Superior temporal gyrus (tissue), 1 donor: ENCODE data around the gene PSG4.
"Not testable (repeated sequence)": the region's sequence is repeated elsewhere in the genome, so short reads cannot be mapped to it uniquely, and the experiment has no call there.

Experiments used
- DNase-seq: peaks from one replicate; pipeline ENCODE4 v3.0.0-alpha.2; 2016; ENCODE audit errors: extremely low spot score

The PSG4 gene

DNA sequence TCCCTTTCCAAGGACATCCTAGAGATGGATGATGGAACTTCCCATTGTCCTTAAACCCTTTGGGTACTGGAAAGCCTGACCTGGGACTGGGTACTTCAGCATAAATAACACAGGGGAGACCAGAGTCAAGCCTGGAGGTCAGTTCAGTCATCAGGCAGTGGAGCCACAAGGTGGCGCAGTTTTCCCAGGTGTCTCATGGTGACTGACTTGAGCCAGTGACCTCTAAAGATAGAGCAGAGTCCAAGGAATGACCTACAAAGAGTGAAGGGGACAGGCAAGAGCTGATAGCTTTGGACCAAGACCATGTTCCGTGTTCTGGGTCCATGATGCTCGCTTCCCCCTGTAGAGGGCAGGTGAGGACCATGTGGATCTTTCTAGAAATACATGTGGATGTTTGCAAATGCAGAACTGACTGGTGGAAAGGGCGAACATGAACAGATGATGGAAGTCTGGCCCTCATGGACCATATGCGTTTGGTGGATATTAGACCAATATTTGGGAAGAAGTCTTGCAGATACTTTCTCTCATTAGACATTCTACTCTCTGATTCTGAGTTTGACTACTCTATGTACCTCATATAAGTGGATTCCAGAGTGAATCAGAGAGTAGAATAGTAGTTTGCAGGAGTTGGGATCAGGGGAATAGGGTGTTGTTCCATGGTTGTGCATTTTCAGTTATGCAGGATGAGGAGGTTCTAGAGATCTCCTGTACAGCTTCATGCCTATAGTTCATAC lies 6.6 kb downstream of the PSG4 start:
- not testable (repeated sequence) for DNase-seq

DNA sequence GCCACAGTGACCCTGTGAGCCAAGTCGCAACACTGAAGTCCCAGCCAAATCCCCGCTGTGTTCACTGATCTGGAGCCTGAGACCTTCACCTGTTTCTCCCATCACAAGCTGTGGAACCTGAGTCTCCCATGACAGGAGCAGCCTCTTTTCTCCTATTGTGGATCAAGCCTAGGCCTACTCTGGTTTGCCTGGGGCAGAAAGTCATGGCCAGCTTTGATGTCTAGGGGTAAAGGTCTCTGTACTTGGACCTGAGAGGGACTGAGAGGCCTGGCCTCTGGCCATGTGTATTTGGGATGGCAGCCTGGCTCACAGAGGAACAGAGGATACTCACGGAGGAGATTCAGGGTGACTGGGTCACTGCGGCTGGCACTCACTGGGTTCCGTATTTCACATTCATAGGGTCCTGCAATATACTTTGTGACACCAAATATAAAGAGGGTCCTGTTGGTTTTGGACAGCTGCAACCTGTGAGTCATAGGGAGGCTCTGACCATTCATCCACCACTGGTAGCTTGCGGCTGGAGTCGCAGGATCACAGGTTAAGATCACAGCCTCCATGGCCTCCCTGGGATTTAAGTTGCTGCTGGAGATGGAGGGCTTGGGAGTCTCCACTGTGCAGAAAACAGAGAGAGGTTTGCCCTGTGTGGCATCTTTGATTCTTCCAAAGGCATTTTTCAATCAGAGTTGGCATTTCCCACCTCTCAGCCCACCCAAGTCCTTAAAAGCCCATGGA lies 7.6 kb downstream of the PSG4 start:
- not testable (repeated sequence) for DNase-seq

DNA sequence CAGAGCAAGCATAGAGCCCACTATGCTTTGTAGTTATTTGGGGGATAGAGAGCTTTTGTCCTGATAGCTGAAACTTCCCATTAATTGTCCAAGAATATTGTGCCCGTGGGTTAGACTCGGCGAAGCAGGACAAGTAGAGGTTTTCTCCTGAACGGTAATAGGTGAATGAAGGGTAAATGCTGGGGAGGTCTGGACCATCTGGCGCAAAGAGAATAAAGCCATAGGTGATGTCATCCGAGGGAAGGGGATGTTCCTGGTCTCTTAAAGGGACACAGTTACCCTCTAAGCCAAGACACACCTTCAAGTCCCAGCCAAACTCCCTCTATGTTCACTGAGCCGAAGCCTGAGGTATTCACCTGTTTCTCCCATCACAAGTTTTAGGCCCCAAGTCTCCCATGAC lies 11.0 kb downstream of the PSG4 start:
- DNase-seq: not testable (repeated sequence)

DNA sequence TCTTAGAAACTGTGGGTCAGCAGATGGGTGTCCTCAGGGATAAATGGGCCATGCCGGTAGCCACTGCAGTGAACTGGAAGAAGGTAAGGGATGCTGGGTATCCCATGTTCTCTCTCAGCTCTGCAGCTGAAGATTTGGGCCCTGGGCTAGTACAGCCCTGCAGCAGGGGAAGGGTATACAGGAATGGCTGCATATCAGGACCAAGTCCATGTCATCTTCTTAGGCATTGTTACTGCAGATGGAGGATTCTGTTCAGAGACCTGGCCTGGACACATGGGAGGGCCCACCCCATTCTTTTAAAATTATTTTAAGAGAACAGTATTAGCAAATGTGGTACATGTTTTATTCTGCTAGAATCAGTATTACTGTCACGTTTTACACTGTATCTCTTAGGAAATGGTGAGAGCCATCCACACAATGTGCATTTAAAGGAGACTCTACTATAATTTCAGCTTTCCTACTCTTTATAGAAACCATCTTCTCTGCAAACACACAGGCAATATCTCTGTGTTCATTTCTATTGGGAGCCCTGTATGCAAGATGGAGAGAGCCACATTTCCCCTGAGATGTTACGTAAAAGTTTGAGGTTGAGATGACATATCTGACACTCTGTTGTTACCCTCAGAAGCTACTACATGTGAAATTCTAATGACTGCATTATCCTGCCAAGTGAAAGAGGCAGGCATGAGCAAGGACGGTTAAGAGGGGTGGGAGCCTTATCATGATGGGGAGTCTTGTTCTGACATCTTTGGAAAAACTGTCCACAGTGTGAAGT lies 12.9 kb downstream of the PSG4 start:
- not testable (repeated sequence) for DNase-seq

DNA sequence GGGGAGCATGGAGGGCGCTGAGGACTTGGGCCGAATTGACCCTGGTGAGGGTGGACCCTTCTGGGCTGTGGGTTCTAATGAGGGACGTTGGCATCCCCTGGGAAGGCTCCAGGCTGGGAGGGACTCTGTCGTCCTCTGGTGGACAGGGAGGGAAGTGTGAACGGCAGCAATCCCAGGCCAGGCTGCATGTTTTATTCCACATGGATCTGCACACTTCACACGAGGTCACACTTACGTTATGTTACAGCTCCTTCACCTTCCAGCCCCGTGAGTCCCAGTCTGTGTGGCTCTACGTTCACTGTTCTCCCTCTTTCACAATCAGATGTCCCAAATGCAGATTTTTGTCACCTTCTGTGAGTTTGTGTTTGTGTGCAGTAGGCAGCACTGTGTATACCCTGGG lies 17.3 kb downstream of the PSG4 start:
- not testable (repeated sequence) for DNase-seq

DNA sequence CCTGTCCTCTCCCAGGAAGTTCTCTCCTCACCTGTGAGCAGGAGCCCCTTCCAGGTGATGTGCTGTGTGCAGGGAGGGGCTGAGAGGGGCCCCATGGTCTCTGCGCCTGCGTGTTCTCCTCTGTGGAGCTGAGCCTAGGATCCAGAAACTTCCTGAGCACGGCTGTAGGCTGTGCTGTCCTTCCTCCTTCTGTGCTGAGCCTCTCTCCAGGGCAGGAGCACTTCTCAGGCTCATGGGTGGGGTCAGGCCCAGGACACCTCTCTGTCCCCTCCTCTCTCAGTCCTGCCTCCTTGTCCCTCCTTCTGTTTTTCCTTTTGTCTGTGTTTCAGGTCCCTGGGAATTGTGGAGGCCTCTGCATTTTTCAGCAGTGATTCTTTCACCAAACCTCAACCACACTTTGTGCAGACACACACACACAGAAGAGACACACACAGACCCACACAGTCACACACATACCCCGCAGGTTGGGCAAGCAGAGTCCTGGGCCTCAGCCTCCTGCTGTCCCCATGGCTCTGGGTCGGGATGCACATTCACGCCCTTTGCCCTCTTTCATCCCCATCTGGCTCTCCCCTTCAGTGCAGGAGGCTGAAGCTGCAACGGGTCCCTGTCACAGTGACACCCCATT lies 19.0 kb downstream of the PSG4 start, which contains the start of gene PSG5:
PSG5 (minus strand) TSS at position 226 of the 625 bp plus-strand sequence; CDS start at position 95, 131 bp downstream.
- DNase-seq: not testable (repeated sequence)

DNA sequence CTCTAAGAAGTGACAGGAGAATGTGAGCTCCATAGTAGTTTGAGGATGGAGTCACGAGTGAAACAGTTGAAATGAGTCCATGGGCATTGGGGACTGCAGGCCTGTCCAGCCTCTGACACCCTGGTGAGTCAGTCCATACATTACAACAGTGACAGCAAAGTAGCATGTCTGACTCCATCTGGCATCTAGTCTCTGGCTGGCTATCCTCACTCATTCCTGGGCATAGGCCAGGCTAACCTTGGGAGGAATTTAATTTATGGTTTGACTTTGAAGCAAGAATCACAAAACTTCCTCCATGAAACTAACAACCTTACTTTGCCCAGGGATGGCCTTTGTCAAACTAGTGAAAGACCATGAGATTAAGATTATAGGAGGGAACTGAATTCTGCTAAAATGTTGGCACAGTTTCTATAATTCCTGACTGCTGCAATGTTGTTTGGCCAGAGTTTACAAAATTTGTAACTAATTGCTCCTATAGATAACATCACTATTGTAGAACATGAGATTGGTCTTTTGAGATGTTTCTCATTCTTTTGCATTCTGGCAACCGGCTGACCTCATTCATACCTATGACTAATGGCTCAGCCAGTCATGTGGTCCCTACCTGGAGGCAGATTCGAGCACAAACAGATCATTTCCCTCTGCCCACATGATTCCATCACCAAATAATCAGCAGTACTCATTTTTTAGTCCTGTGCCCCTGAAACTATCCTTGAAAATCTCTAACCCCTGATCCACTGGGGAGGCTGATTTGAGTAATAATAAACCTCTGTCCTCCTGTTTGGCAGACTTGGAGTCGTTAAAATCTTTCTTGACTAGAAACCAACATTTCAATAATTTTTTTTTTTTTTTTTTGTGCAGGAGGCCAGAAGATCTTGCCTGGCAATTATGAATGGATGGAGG lies 23.3 kb downstream of the PSG4 start:
- not testable (repeated sequence) for DNase-seq

DNA sequence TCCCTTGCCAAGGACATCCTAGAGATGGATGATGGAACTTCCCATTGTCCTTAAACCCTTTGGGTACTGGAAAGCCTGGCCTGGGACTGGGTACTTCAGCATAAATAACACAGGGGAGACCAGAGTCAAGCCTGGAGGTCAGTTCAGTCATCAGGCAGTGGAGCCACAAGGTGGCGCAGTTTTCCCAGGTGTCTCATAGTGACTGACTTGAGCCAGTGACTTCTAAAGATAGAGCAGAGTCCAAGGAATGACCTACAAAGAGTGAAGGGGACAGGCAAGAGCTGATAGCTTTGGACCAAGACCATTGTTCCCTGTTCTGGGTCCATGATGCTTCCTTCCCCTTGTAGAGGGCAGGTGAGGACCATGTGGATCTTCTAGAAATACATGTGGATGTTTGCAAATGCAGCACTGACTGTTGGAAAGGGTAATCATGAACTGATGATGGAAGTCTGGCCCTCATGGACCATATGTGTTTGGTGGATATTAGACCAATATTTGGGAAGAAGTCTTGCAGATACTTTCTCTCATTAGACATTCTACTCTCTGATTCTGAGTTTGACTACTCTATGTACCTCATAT lies 25.8 kb downstream of the PSG4 start:
- DNase-seq: not testable (repeated sequence)

DNA sequence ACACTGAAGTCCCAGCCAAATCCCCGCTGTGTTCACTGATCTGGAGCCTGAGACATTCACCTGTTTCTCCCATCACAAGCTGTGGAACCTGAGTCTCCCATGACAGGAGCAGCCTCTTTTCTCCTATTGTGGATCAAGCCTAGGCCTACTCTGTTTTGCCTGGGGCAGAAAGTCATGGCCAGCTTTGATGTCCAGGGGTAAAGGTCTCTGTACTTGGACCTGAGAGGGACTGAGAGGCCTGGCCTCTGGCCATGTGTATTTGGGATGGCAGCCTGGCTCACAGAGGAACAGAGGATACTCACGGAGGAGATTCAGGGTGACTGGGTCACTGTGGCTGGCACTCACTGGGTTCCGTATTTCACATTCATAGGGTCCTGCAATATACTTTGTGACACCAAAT lies 26.9 kb downstream of the PSG4 start:
- DNase-seq: not testable (repeated sequence)

DNA sequence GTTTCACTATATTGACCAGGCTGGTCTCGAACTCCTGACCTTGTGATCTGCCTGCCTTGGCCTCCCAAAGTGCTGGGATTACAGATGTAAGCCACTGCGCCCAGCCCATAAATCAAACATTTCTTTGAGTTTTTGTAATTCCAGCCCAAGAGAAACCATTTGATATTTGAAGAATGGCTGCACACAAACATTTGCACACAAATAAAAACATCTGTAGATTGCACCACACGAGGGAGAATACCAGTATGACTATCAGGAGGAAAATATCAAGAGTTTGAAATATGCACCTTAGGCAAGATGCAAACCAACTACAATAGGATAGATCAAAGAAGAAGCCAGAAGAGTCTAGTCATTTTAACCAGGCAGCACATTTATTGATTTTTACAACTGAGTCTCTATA lies 39.5 kb downstream of the PSG4 start:
- not testable (repeated sequence) for DNase-seq

DNA sequence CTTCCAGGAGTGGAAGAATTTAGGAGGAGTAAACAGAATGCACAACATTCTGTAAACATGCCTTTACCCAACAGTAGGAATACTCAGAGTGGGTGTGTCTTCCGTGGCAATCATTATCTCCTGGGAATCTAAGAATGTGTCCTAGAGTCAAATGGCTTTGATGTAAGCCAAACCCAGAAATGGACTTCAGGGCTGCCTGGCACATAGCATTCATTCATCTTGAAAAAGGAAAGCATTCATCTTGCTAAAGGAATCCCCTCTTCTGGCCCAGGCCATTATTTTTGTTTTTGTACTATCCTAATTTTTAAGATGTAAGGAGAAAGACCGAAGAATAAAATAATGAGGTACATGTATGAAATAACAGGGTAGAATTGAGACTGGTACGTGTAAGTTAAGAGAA lies 42.3 kb downstream of the PSG4 start:
- DNase-seq: not testable (repeated sequence)

DNA sequence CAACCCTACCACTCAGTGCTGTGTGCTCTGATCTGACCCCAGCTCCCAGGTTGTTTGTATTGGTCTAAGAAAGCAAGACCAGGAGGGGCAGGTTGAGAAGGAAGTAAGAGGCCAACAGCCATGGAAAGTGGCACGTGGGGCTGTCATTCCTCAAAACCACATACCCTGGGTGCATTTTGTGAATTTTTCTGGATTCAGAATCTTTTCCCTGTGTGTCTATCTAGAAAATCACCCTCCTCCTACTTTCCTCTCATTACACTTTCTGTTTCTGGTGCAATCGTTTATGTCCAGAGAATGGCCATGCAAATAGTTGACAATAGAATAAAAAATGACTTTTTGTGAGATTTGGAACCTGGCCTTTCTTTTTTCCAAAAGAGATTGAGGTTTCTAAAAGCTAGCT lies 43.2 kb downstream of the PSG4 start:
- not testable (repeated sequence) for DNase-seq

DNA sequence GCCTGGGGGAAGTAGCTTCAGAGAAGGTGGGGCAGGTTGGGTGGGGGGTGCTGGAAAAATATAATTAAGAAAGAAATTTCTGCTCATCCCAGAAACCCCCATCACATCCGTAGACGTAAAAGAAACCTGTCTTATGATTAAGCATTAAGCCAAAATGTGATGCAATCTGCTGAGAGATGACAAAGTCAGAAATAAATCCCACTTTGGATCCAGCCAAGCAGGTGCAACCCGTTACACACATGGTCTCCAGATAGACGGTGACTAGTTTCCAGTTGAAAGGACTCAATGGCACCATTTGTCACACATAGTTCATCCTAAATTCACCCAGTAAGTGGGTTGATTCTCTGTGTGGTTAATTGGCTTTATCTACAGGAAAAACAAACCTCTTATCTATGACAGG lies 53.2 kb downstream of the PSG4 start:
- DNase-seq: no peak

DNA sequence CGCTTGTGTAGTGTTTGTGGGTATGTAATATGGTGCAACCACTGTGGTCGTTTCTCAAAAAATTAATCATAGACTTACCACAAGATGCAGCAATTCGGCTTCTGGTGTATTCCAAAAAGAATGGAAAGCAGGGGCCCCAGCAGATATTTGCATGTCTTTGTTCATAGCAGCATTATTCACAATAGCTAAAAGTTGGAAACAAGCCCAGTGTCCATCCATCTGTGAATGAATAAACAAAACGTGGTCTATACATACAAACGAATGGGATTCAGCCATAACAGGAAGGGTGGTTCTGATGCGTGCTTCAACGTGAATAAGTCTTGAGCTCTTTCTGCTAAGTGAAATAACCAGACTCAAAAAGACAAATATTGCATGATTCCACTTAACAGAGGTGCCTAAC lies 55.6 kb downstream of the PSG4 start:
- peak; percentile 12 for DNase-seq

DNA sequence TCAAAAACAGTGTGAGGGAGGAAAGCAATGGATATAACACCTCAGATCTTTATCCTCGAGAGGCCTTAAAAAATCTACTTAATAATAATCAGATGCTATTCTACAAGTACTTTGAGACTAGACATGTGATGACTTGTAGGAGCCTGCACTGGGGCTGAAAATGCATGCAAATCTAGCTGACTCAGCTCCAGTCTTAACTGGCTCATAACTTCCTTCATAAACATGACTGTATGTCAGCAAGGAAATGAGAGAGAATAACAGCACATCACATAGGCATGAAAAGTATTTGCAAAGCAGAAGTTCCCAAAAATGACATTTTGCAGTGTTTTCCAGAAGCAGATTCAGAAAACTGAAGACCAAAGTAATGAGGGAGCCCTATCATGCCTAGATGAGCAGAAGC lies 57.2 kb downstream of the PSG4 start:
- DNase-seq: no peak
